GM12878 (cell line): ENCODE data around the gene CHRNB2. TPM values are rescaled to one million over a fixed set of nuclear protein-coding genes. Genes with fewer than 3 reads are reported as not detected.

Experiments used
- ATAC-seq: fragments of 200-7000 bp; cut with Tn5 transposase; 3 replicates; pipeline ENCODE4 v1.9.1; 2020; ENCODE audit warnings: mild to moderate bottlenecking, moderate library complexity
- BruUV-seq: library from RNA; stranded (reverse); fragments of 400-500 nt; replicated peaks from 2 replicates; lab custom pipeline; 2021; lab: Mats Ljungman, UMichigan
- CTCF ChIA-PET: fragments of 300-600 bp; sonication (Branson Sonifier 250); formaldehyde crosslinking; extraction: SDS; loops from one replicate; lab custom pipeline; 2021; ENCODE audit warnings: inconsistent platforms; lab: Yijun Ruan, JAX
- POLR2A ChIA-PET: fragments of 350-600 bp; formaldehyde crosslinking; extraction: SDS; loops from one replicate; lab custom pipeline; 2021; ENCODE audit warnings: inconsistent platforms; lab: Charles Lee
- RAD21 ChIA-PET: fragments of 300-600 bp; sonication (Branson Sonifier 250); formaldehyde crosslinking; loops from one replicate; lab custom pipeline; 2023; ENCODE audit warnings: antibody characterized with exemption; ENCODE audit not compliant: unreplicated experiment; lab: Charles Lee
- SMC1A ChIA-PET: fragments of 300-600 bp; sonication (Branson Sonifier 250); formaldehyde crosslinking; loops from one replicate; lab custom pipeline; 2023; ENCODE audit not compliant: unreplicated experiment, uncharacterized antibody; lab: Charles Lee
- DNase-seq: peaks from one replicate; pipeline ENCODE4 v3.0.0-alpha.2; 2011; ENCODE audit warnings: low read depth, low spot score
- FAIRE-seq: peaks from 3 replicates; lab custom pipeline; 2011; peaks lifted over from hg19 to GRCh38; lab: Jason Lieb, UNC
- H2AFZ ChIP-seq: 2 replicates; pipeline ENCODE4 v1.6.0; 2011; ENCODE audit warnings: low read depth, low read length, control low read depth; ENCODE audit not compliant: control insufficient read depth
- H3K27ac ChIP-seq: 2 replicates; pipeline ENCODE4 v1.5.1; 2011; ENCODE audit warnings: control low read depth; ENCODE audit not compliant: control insufficient read depth, insufficient read depth
- H3K27me3 ChIP-seq, 2 experiments: replicated peaks in 1 of 2; 2 replicates each; pipeline versions ENCODE4 v1.6.0 to v1.6.1; 2011; ENCODE audit warnings: low read length in 1 of 2; ENCODE audit not compliant: control insufficient read depth in 2 of 2, insufficient read depth in 2 of 2
- H3K36me3 ChIP-seq, 2 experiments: 2 replicates each; pipeline ENCODE4 v1.5.1; 2011; ENCODE audit warnings: low read length in 1 of 2; ENCODE audit not compliant: control insufficient read depth in 2 of 2, insufficient read depth in 2 of 2
- H3K4me1 ChIP-seq: 2 replicates; pipeline ENCODE4 v1.6.1; 2011; ENCODE audit warnings: mild to moderate bottlenecking, low read length, moderate library complexity, mixed read lengths; ENCODE audit not compliant: control insufficient read depth, insufficient read depth
- H3K4me2 ChIP-seq: 2 replicates; pipeline ENCODE4 v1.6.0; 2011; ENCODE audit warnings: control low read depth; ENCODE audit not compliant: control insufficient read depth, insufficient read depth
- H3K4me3 ChIP-seq: fragments of 200-600 bp; sonication (generic); 2 replicates; pipeline ENCODE4 v1.5.1; 2016
- H3K79me2 ChIP-seq: 2 replicates; pipeline ENCODE4 v1.6.0; 2011; ENCODE audit warnings: low read length; ENCODE audit not compliant: control insufficient read depth, insufficient read depth
- H3K9ac ChIP-seq: 2 replicates; pipeline ENCODE4 v1.8.0; 2011; ENCODE audit warnings: low read length, control low read depth, mixed read lengths; ENCODE audit not compliant: control insufficient read depth, insufficient read depth
- H3K9me3 ChIP-seq: replicated peaks from 3 replicates; pipeline ENCODE4 v1.5.1; 2011; ENCODE audit warnings: mild to moderate bottlenecking, low read length; ENCODE audit not compliant: control insufficient read depth, insufficient read depth
- H4K20me1 ChIP-seq: 2 replicates; pipeline ENCODE4 v1.6.0; 2011; ENCODE audit not compliant: control insufficient read depth, insufficient read depth
- BACH1 ChIP-seq: fragments of 450-650 bp; IDR thresholded peaks from 2 replicates; pipeline ENCODE4 v1.6.1; 2017; ENCODE audit warnings: mild to moderate bottlenecking, borderline replicate concordance
- CHD1 ChIP-seq: IDR thresholded peaks from 2 replicates; pipeline ENCODE4 v1.6.1; 2012; ENCODE audit warnings: low read depth, low read length, improper control_type of control experiment
- IKZF1 ChIP-seq: fragments of 450-650 bp; conservative IDR thresholded peaks from 2 replicates; pipeline ENCODE4 v1.6.1; 2017; ENCODE audit warnings: antibody characterized with exemption, mild to moderate bottlenecking
- IRF5 ChIP-seq: fragments of 450-650 bp; IDR thresholded peaks from 2 replicates; pipeline ENCODE4 v1.6.1; 2017; ENCODE audit warnings: borderline replicate concordance
- MLLT1 ChIP-seq: fragments of 450-650 bp; IDR thresholded peaks from 2 replicates; pipeline ENCODE4 v1.6.1; 2016; ENCODE audit warnings: mild to moderate bottlenecking
- SP1 ChIP-seq: IDR thresholded peaks from one replicate; pipeline ENCODE4 v1.6.1; 2011; ENCODE audit warnings: low read depth, low read length
- USF1 ChIP-seq: IDR thresholded peaks from 2 replicates; pipeline ENCODE4 v1.6.1; 2011; ENCODE audit warnings: borderline replicate concordance, low read depth, mild to moderate bottlenecking, moderate library complexity, mixed read lengths, low read length; ENCODE audit not compliant: insufficient read depth; ENCODE audit errors: extremely low read length
- ZBTB11 ChIP-seq: fragments of 450-650 bp; formaldehyde crosslinking; IDR thresholded peaks from 2 replicates; pipeline ENCODE4 v1.5.0; 2022; ENCODE audit warnings: mild to moderate bottlenecking, missing genetic modification characterization
- ZBTB4 ChIP-seq: fragments of 450-650 bp; formaldehyde crosslinking; IDR thresholded peaks from 2 replicates; pipeline ENCODE4 v1.4.0; 2022; ENCODE audit warnings: mild to moderate bottlenecking, moderate library complexity
- ZNF24 ChIP-seq: fragments of 450-650 bp; IDR thresholded peaks from 2 replicates; pipeline ENCODE4 v1.6.1; 2017; ENCODE audit warnings: antibody characterized with exemption, mild to moderate bottlenecking
- WGBS: methylation state at CpG from one replicate; pipeline ENCODE4 v1.1.6; 2016; ENCODE audit warnings: low lambda C conversion rate; ENCODE audit not compliant: insufficient replicate concordance, insufficient coverage; ENCODE audit errors: missing lambda C conversion rate; 5-methylcytosine and 5-hydroxymethylcytosine counted together
- in situ Hi-C: fragments of 300-500 bp; cut with MboI; formaldehyde crosslinking; loops from 9 replicates; pipeline ENCODE4 v1.14.3; 2018; ENCODE audit warnings: mixed read lengths
- intact Hi-C: fragments of 100-400 bp; cut with micrococcal nuclease; formaldehyde crosslinking; loops from one replicate; pipeline ENCODE4 v1.14.2; 2022; ENCODE audit not compliant: unreplicated experiment
- polyA plus RNA-seq, 11 experiments: library from polyadenylated mRNA; depleted of rRNA in 4 of 11; unstranded in 6 of 11; stranded (reverse) in 5 of 11; fragments of >200 nt; fragmentation: Nextera tagmentation in 4 of 11; fragmentation: Illumina TruSeq in 1 of 11; extraction: Ambion mirVana in 4 of 11; extraction: Trizol in 1 of 11; gene quantifications; 1 replicate in 1 of 11; 2 replicates in 10 of 11; pipeline versions ENCODE4 v1.2.1 to v1.2.3, GENCODE V29; 2011 to 2016; ENCODE audit warnings: inconsistent platforms in 2 of 11, missing spikeins in 2 of 11, low read depth in 1 of 11
- total RNA-seq, 4 experiments: library from RNA; depleted of rRNA in 3 of 4; stranded (reverse); fragments of >200 nt in 3 of 4; fragmentation: Illumina TruSeq in 1 of 4; extraction: Trizol in 1 of 4; gene quantifications; 2 replicates each; pipeline versions ENCODE4 v1.2.1 to v1.2.3, GENCODE V29; 2013 to 2021

The CHRNB2 gene
- total and polyA plus RNA-seq, 10 of the 15 experiments (the other 5 are each of a cell fraction or from before 2014, with no cell fraction given): 0.01 to 0.11 (median 0.03) TPM; not detected in 6

- peak overlapping the region; percentile 99 for H2AFZ ChIP-seq
- SMC1A ChIA-PET: interaction anchor here (0.6 to 5.4 kb wide), 6 partner anchors 16 to 784 kb away, joined by 3 to 35 read pairs (median 5); partner anchors contain the start of gene ADAR
- CTCF ChIA-PET: interaction anchor here (0.6 to 2.7 kb wide), 7 partner anchors 9 to 545 kb away, joined by 3 to 17 read pairs (median 4); partner anchors contain the start of gene KRTCAP2
- TF ChIP-seq ZBTB11 (CRISPR knock-in tag) (no peak), ZBTB4 (CRISPR knock-in tag) (no peak), IRF5 (no peak), MLLT1 (peak; percentile 87), SP1 (peak; percentile 34), CHD1 (no peak), IKZF1 (peak; percentile 49; the same call in 1 of the 2 replicates), ZNF24 (no peak), USF1 (peak; percentile 88), BACH1 (no peak)
Observed at GRCh38 chr1:154627257-154628120, 59.9 kb downstream of the CHRNB2 start.

More at GRCh38 chr1:154627257-154628120, 59.9 kb downstream of the CHRNB2 start:
- ChIA-PET RAD21 (interaction anchor here (0.6 to 4.2 kb wide), 6 partner anchors 17 to 354 kb away, joined by 3 to 23 read pairs (median 4); no protein-coding TSS in a partner anchor), POLR2A (interaction anchor here (0.6 to 2.3 kb wide), 10 partner anchors 10 to 313 kb away, joined by 3 to 12 read pairs (median 3); partner anchors contain the start of gene ADAR)
- Histone ChIP-seq H3K4me1 (peaks cover 3% of the 10 kb centered on the region; the same call in 1 of the 2 replicates), H3K27me3 (no peaks in the 10 kb centered on the region), H3K36me3 (peaks cover 0 to 3% of the 10 kb centered on the region in 2 experiments; a peak in 1 of 4 replicates), H3K27ac (peak overlapping the region; percentile 94), H3K9ac (peak overlapping the region; percentile 91), H4K20me1 (no peaks in the 10 kb centered on the region), H3K4me3 (peak overlapping the region; percentile 82), H3K79me2 (peaks cover 59% of the 10 kb centered on the region), H3K4me2 (peak overlapping the region; percentile 84), H3K9me3 (no peaks in the 10 kb centered on the region)
- intact Hi-C loops (no loop called here), in situ Hi-C loops (no loop called here)
- peak; percentile 74 for ATAC-seq
- BruUV-seq: no TSS peak
- no peak for DNase-seq
- FAIRE-seq: peak; percentile 88
- under 1% methylated on average over 66 of the region's 70 CpGs for WGBS
